ENCODE measurements around the gene TMEM203. TPM values are rescaled to one million over a fixed set of nuclear protein-coding genes. Genes with fewer than 3 reads are reported as not detected.

TMEM203 gene, protein sequence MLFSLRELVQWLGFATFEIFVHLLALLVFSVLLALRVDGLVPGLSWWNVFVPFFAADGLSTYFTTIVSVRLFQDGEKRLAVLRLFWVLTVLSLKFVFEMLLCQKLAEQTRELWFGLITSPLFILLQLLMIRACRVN
- 44.6 TPM for total RNA-seq
- long read RNA-seq, transcript TMEM203-201 (1 exons, 1,557 nt), result major isoform, 55 of 55 reads
- long read RNA-seq, partial matches to known transcripts, result 0 of 55 reads
- long read RNA-seq, other reads (novel, unspliced or antisense), result 0 of 55 reads

DNA sequence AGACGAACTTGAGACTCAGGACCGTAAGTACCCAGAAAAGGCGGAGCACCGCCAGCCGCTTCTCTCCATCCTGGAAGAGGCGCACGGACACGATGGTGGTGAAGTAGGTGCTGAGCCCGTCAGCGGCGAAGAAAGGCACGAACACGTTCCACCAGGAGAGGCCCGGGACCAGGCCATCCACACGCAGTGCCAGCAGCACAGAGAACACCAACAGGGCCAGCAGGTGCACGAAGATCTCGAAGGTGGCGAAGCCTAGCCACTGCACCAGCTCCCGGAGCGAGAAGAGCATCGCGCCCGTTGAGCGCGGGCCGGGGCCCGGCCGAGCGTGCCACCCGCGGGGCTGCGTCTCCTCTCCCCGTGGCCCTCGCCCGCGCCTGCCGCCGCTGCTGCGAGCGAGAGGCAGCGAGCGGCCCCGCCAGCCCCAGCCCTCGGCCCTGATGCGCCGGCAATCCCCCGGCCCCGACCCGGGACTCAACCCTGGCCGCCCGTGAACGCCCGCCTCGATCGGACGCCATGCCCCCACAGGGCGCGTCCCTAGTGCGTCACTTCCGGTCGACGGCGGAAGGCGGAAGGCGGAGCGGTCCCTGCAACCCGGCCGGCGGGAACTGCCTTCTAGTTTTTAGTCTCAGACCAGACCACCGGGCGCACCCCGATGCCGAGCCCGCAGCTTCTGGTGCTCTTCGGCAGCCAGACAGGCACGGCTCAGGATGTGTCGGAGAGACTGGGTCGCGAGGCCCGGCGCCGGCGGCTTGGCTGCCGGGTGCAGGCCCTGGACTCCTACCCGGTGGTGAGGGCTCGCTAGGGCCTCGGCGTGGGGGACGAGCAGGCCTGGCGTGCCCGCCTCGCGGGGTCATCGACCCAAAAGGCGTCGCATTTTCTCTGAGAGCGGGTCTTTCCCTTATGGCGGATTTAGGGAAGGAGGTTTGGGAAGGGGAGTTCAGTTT is at the start of gene TMEM203, which contains the start of gene NDOR1:
TMEM203 (minus strand) TSS at position 523 of the 944 bp plus-strand sequence; CDS start at position 289, 234 bp downstream.
NDOR1 (plus strand) TSS at position 575 of the 944 bp plus-strand sequence; CDS start at position 653, 78 bp downstream.
- ATAC-seq, result peak; percentile 56
- DNase-seq (ENCODE audit: missing footprints), result peak; percentile 97
- intact Hi-C loops (cut with DNase I), result loop anchor here (2.0 kb wide), 1 partner anchor 17 kb away; the partner anchor contains the start of genes ANAPC2 and SSNA1

DNA sequence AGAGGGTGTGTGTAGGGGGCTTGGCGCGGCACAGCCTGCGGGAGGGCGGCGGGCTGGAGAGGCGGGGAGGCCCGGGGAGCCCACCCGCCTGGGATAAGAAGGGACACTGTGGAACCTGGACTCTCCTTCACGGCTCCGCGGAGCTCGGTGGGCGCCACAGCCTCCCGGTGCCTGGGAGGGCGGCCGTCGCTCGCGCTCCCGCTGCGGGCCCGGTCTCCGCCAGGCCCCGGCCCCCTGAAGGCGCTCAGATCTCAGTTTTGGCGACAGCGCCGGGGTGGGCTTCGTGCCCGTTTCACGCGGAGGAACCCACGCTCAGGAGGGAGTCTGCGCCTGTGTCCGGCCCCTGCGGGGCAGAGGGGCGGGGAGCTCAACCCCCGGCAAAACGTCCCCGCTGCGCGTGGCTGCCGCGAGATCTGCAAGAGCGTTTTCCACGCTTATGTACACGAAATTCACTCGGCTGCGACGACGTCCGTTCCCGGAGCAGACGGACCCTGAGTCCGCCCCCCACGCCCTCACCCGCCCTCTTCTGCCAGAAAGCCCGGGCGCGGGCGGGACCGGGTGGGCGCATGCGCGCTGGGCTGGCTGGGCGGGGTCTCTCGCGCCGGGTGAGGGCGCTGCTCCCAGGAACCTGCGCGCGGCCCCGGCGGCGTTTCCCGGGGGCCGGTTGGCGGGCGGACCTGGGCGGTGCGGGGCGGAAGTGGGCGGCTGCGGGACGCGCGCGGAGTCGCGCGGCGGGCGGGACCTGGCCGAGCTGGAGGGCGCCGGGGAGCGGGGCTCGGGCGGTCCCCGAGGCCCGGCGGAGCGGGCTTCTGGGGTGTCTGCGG is 49.4 kb upstream of the TMEM203 start, which contains the start of gene NELFB:
NELFB (plus strand) TSS at position 704 of the 824 bp plus-strand sequence.
- ATAC-seq, result peak; percentile 86
- intact Hi-C loops (cut with DNase I), result no loop called here

DNA sequence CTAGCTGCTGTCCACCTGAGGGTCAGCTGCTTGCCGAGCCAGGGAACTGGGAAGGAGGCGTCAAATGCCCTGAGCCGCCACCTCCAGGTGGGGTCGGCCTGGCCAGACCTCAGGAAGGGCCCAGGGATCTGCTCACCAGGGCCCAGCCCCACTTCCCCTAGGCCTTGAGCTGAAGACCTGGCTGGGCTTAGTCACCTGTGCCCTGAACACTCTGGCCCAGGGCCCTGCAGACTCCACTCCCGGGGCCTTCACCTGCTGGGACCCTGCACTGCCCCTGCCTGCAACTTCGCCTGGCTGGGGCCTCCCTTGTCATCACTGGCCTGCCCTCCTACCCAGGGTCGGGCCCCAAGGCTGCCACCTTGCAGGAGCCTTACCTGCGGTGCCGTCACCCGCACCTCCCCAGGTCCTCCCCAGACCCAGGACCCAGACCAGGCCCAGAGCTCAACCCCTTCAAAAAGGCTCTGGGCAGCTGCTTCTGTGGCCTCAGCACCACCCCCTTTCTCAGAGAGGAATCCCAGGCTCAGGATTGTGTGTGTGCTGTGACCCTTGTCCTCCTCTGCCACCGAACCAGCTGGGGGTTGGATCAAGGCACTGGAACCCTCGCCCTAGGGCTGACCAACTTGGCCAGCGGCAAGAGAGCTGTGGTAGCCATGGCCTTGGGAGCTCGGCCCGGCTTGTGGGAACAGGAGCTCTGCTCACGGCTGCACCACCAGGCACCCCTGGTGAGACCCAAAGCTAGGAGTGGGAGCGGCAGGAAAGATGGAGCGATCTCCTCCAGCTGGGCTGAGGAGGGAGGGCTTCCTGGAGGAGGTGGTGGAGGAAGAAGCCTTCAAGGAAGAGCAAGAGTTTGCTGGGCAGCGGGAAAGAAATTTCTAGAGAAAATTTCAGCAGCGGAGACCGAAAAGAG is 48.5 kb upstream of the TMEM203 start:
- no peak for ATAC-seq
- intact Hi-C loops (cut with DNase I), result no loop called here
- DNase-seq (ENCODE audit: missing footprints), result no peak

More for the DNA sequence above, 49.4 kb upstream of the TMEM203 start, which contains the start of gene NELFB:
- peak; percentile 97 for DNase-seq (ENCODE audit: missing footprints)

DNA sequence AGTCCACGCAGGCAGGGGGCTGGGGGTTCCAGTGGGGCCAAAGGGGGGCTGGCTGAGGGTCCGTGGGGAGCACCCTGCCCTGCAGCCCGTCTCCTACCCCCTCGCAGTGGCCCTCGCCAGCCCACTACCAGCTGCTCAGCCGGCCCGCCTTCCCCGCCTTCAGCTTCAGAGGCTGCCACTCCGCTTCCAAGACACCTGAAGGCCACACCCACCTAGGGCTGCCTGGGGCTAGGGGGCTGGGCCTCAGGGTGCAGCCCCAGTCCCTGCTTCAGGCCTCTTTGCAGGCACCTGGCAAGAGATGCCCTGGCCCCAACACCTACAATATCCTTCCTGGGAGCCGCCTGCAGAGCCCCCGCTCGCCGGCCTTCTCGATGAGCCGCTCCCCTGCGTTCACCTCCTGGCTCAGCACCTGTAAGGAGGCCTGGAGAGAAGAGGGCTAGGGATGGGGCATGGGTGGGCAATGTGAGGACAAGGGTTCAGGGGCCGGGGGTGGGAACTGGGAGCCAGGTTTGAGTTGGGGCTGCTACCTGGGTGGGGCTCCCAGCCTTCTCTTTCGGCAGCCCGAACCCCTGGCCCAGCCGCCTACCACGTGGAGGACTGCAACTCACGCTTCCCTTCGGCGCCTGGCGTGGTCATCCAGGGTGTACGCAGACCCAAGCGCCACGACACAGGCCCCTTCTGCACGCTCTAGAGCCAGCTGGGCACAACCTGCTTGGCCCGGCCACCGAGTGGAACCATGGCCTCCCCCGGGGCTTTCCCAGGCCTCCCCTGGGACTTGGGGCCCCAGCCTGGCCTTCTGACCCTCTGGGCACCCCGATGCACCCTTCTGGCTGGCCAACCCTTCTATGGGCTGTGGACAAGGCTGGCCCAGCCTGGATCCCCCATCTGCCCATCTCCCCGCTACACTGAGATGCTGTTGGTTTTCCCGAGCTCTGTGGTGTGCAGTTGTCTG is 47.4 kb upstream of the TMEM203 start:
- DNase-seq (ENCODE audit: missing footprints) (no peak), ATAC-seq (no peak)
- intact Hi-C loops (cut with DNase I), result no loop called here

DNA sequence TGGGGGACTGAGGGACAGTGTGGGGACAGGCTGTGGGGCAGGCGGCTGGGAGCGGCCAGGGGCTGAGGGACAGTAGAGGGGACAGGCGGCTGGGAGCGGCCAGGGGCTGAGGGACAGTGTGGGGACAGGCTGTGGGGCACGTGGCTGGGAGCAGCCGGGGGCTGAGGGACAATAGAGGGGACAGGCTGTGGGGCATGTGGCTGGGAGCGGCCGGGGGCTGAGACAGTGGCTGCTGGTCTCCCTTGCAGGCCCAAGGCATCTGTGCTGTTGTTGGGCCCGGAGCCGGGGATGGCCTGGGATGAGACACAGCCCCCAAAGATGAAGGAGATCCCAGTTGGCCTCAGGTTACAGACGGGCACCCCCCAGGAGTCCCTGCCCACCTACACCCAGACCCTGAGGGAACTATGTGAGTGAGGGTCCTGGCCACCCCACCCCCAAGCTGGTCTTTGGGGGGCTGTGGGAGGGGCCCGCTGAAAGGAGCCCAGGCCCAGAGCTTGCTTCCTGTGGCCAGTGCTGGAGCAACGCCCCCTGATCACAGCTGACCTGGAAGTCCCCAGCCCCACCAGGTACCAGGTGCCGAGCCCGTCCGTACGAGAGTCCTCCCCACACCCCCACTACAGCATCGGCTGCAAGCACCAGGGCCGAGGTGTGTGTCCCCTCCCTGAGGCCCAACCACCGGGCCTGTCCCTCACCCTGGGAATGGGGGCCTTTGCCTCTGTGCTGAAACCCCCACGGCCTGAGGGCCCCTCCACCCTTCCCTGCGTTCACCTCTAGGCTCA is 46.2 kb upstream of the TMEM203 start:
- ATAC-seq (no peak), DNase-seq (ENCODE audit: missing footprints) (no peak)
- intact Hi-C loops (cut with DNase I), result no loop called here

DNA sequence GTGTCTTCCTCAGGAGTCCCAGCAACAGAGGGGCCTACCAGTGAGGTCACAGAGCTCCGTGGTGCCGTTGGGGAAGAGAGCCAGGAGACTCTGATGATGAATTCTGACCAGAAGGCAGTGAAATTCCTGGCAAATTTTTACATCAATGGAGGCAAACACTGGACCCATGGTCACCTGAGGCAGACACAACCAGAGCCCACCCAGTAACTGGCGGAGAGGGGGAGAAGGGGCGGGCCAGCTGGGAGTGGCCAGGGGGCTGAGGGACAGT is 45.7 kb upstream of the TMEM203 start, which contains the start of gene STPG3:
STPG3 (plus strand) TSS at position 93 of the 268 bp plus-strand sequence; CDS start at position 94, 1 bp downstream.
- ATAC-seq, result no peak
- intact Hi-C loops (cut with DNase I), result no loop called here
- no peak for DNase-seq (ENCODE audit: missing footprints)

DNA sequence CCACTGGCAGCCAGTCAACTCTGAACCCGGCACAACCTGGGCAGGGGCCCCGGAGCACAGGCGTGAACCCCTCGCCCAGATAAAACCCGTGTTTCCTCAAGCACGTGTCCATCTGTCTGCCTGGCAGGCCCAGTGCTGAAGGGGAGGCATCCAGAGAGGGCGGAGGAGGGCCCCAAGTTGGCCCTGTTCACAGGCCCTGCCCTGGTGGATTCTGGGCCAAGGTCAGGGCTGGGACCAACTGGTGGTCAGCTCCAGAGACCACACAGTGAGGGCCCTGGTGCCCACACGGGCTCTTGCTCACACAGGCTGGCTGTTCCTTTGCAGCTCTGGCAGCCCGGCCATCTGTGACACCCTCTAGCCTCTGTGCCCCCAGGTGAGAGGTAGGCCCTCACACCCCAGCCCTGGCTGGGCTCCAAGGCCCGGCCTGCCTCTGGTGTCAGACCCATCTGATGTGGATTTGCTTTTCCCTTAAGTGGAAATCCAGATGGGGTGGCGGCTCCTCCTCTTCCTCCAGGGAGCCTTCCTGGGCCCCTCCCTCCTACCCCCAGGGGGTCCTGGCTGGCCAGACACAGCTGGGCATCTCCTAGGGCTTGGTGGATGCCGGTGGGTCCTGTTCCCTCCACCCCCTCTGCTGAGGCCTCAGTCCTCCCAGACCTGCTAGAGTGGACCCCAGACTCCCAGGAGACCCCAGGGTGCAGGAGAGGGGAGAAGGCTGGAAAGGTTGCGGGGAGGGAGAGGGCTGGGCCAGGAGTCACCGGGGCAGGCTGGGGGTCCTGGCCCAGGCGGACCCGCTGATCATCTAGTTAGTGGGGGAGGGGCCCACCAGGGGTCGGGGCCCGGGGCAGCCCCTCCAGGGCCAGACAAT is 45.1 kb upstream of the TMEM203 start:
- no peak for DNase-seq (ENCODE audit: missing footprints)

DNA sequence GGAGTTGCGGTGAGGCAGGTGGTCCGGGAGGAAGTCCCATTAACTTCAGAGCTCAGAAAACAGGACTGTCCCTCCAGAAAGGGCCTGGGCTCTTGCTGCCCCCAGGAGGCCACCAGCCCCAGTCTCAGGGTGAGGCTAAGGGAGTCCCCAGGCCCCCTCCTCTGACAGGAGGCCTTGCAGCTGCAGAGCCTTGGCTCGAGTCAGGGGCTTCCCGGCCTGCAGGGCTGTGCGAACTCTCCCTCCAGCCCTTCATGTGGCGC is 42.4 kb upstream of the TMEM203 start:
- ATAC-seq, result no peak

More for the DNA sequence above, 45.1 kb upstream of the TMEM203 start:
- peak; percentile 43 for ATAC-seq
- intact Hi-C loops (cut with DNase I), result no loop called here

DNA sequence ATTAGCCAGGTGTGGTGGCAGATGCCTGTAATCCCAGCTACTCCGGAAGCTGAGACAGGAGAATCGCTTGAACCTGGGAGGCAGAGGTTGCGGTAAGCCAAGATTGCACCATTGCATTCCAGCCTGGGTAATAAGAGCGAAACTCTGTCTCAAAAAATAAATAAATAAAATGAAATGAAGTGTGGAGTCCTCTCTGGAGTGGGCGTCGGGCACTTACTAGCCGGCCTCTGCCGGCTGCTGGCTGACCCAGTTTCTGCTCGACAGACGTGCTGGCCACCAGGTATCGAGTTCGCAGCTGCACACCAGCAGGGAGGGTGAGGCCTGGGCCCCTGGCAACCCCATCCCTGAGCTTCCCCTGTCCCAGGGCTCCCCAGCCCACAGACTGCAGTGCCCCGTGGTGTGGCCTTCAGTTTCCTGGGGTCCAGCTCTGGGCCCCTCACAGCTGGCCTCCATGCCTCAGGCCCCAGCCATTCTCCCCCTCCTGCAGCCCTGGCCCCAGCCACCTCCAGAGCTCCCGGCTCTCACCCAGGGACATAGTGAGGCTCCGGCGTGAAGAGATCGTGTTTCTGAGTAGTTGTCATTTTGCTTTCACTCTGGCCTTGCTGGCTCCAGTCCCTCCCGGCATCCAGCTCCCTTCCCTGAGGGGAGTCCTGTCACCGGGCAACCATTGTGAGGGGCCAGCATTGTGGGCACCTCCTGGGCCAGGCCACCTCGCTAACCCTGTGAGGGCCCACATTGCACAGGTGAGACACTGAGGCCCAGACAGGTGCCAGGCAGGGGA is 41.9 kb upstream of the TMEM203 start:
- no peak for ATAC-seq
- intact Hi-C loops (cut with DNase I), result no loop called here

More for the DNA sequence above, 42.4 kb upstream of the TMEM203 start:
- intact Hi-C loops (cut with DNase I), result no loop called here
- no peak for DNase-seq (ENCODE audit: missing footprints)

DNA sequence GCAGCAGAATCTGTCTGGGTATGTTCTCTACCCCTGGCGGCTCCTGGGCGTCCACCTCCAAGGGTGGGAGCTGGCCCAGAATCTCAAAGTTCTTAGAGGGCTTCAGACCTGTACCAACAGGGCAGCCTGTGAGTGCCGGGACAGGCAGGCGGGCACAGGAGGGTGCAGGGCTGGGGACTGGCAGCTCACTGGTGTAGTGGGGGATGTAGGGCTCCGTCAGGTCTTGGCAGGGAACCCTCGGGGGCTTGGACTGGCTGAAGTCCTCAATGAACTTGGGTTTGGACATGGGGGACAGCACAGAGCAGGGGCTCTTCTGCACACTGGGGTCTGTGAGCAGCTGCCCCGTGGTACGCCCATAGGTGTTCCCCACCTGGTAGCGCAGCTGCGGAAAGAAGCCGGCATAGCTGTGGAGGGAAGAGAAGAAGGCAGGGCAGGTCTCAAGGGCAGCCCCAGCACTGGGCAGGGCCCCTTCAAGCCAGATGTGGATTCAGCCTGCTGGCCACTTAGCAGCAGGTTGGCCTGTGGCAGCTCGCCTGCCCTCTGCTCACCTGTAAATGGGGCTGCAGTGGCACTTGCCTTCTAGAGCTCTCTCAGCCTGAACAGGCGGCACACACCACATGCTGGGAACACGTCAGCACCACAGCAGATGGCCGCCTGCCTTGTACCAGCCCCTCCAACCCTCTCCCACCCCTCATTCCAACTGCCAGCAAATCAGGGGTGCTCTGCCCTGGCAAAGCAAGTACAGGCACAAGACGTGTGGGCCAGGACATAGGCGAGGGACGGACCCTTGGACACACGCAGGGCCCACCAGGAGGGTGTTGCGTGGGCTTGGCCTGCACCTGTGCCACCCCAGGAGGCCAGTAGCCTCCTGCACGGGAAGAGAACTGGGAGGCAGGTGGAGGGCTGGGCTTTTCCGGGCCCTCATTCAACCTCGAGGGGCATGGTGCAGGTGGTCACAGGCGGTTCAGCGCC is 40.3 kb upstream of the TMEM203 start:
- intact Hi-C loops (cut with DNase I), result no loop called here
- ATAC-seq, result no peak

More for the DNA sequence above, 41.9 kb upstream of the TMEM203 start:
- no peak for DNase-seq (ENCODE audit: missing footprints)

DNA sequence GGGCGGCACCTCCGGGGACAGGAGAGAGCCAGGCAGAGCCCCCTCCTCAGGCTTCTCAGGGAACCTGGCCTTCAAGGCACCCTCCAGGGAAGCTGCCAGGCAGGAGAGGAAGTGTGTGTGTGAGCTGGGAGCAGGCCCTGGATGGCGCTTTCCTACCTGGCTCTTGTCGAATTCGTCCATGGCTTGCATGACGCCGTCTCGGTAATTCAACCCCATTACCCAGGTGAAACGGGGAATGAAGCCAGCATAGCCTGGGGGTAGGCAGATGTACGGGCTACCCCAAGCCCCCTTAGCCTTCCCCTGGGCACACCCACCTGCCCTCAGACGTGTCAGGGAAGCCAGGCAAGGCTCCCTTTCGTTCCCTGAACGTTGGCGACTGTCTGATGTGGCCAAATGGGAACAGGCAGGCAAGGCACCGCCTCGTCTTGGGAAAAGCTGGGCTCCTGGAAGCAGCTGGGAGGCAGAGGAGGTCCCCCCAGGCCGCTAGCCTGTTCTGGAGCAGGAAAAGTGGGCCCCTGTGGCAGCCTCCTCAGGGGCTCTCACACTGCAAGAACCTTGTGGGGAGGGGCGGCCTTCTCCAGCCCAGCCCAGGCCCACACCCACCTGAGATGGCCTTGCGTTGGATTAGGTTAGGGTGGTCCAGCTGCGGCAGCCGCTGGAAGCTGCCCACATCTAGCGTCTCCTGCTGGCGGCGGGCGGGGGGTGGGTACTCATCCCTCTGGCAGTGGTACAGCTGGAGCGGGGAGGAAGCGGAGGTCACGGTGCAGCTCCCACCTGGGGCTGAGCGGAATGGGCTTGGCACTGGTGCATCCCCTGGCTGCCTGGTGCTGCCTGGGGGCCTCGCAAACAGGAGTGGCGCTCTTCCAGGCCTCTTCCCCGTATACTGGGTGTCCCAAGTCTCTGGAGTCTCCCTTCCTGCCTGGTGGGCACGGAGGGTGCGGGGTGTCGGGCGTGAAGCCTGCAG is 39.3 kb upstream of the TMEM203 start:
- no peak for ATAC-seq
- intact Hi-C loops (cut with DNase I), result no loop called here

More for the DNA sequence above, 40.3 kb upstream of the TMEM203 start:
- DNase-seq (ENCODE audit: missing footprints), result no peak

More for the DNA sequence above, 39.3 kb upstream of the TMEM203 start:
- no peak for DNase-seq (ENCODE audit: missing footprints)

Data from Right ventricle myocardium inferior (tissue), 1 donor.